HCT116 (cell line): ENCODE results near the gene ARHGEF3.

Experiments
- CTCF ChIP-seq, 3 experiments: fragments of 200-600 bp in 1 of 3; sonication (generic) in 1 of 3; IDR thresholded peaks in 2 of 3; conservative IDR thresholded peaks in 1 of 3; 2 replicates each; pipeline ENCODE4 v1.5.1; 2012 to 2017; ENCODE audit warnings: low read depth in 2 of 3, low read length in 2 of 3, antibody characterized with exemption in 1 of 3, borderline replicate concordance in 1 of 3, control low read depth in 1 of 3, mild to moderate bottlenecking in 1 of 3, mixed read lengths in 1 of 3, mixed run types in 1 of 3, moderate library complexity in 1 of 3; ENCODE audit not compliant: insufficient read depth in 1 of 3
- EGR1 ChIP-seq: IDR thresholded peaks from 2 replicates; pipeline ENCODE4 v1.6.1; 2012; ENCODE audit warnings: low read depth
- EZH2phosphoT487 ChIP-seq: fragments of 200-600 bp; IDR thresholded peaks from 2 replicates; pipeline ENCODE4 v1.6.1; 2018; ENCODE audit warnings: antibody characterized with exemption, borderline replicate concordance
- MAX ChIP-seq: IDR thresholded peaks from 2 replicates; pipeline ENCODE4 v1.6.1; 2012
- POLR2A ChIP-seq: IDR thresholded peaks from 2 replicates; pipeline ENCODE4 v1.7.0; 2011; ENCODE audit warnings: borderline replicate concordance; ENCODE audit not compliant: insufficient read depth, insufficient read length; ENCODE audit errors: extremely low read depth
- POLR2AphosphoS5 ChIP-seq: IDR thresholded peaks from 2 replicates; pipeline ENCODE4 v1.6.1; 2011; ENCODE audit warnings: mild to moderate bottlenecking, low read depth, low read length, moderate library complexity
- RAD21 ChIP-seq: IDR thresholded peaks from 2 replicates; pipeline ENCODE4 v1.6.1; 2012; ENCODE audit warnings: low read depth, mild to moderate bottlenecking
- ZBTB33 ChIP-seq: IDR thresholded peaks from 2 replicates; pipeline ENCODE4 v1.6.1; 2011; ENCODE audit warnings: mild to moderate bottlenecking, low read length, moderate library complexity; ENCODE audit not compliant: insufficient replicate concordance; ENCODE audit errors: extremely low read depth
- ZNF274 ChIP-seq: fragments of 200-500 bp; sonication (Bioruptor generic); IDR thresholded peaks from 2 replicates; pipeline ENCODE4 v1.6.1; 2014; ENCODE audit warnings: mild to moderate bottlenecking, low read depth, low read length, inconsistent platforms

GRCh38 chr3:56784448-56785001 is 17.2 kb downstream of the ARHGEF3 start:
- TF ChIP-seq ZNF274, result no peak
- no peak for TF ChIP-seq CTCF (IDR thresholded peaks at IDR 0.05 in 2 of 3, conservative IDR thresholded peaks at IDR 0.05 in 1 of 3; ENCODE audit: borderline replicate concordance in 1 of 3, insufficient read depth in 1 of 3, low read depth in 2 of 3, low read length in 2 of 3)
- no peak for TF ChIP-seq EGR1
- no peak for TF ChIP-seq RAD21
- TF ChIP-seq POLR2AphosphoS5, result no peak
- TF ChIP-seq POLR2A, result no peak
- TF ChIP-seq MAX, result no peak
- TF ChIP-seq EZH2phosphoT487, result no peak
- TF ChIP-seq ZBTB33, result no peak
